Smooth muscle cell (in vitro differentiated cells): ENCODE results near the gene SKAP2. TPM values are rescaled to one million over a fixed set of nuclear protein-coding genes. Genes with fewer than 3 reads are reported as not detected.

ENCODE experiments used
- DNase-seq: peaks from one replicate; lab custom pipeline; 2025; ENCODE audit not compliant: unreplicated experiment; lab: John Stamatoyannopoulos, UW
- H2AFZ ChIP-seq: fragments of 200-600 bp; sonication (generic); 2 replicates; pipeline ENCODE4 v1.6.0; 2016; ENCODE audit warnings: antibody characterized with exemption, low read depth, mild to moderate bottlenecking
- H3F3A ChIP-seq: fragments of 200-600 bp; sonication (generic); 2 replicates; pipeline ENCODE4 v1.6.0; 2017; ENCODE audit warnings: antibody characterized with exemption, low read depth
- H3K27ac ChIP-seq: fragments of 200-600 bp; sonication (generic); 2 replicates; pipeline ENCODE4 v1.5.1; 2016; ENCODE audit warnings: low read depth, mild to moderate bottlenecking
- H3K27me3 ChIP-seq: fragments of 200-600 bp; sonication (generic); 2 replicates; pipeline ENCODE4 v1.6.1; 2016; ENCODE audit warnings: low read depth, mild to moderate bottlenecking
- H3K36me3 ChIP-seq: fragments of 200-600 bp; sonication (generic); 2 replicates; pipeline ENCODE4 v1.5.1; 2016; ENCODE audit warnings: low read depth
- H3K4me1 ChIP-seq: fragments of 200-600 bp; sonication (generic); 2 replicates; pipeline ENCODE4 v1.5.1; 2016; ENCODE audit warnings: low read depth
- H3K4me2 ChIP-seq: fragments of 200-600 bp; sonication (generic); 2 replicates; pipeline ENCODE4 v1.6.0; 2016; ENCODE audit warnings: mild to moderate bottlenecking
- H3K4me3 ChIP-seq: fragments of 200-600 bp; sonication (generic); 2 replicates; pipeline ENCODE4 v1.5.1; 2016; ENCODE audit warnings: mild to moderate bottlenecking
- H3K79me2 ChIP-seq: fragments of 200-600 bp; sonication (generic); 2 replicates; pipeline ENCODE4 v1.6.0; 2016; ENCODE audit warnings: low read depth, mild to moderate bottlenecking
- H3K9ac ChIP-seq: fragments of 200-600 bp; sonication (generic); 2 replicates; pipeline ENCODE4 v1.6.0; 2016; ENCODE audit warnings: low read depth
- H3K9me3 ChIP-seq: fragments of 200-600 bp; sonication (generic); replicated peaks from 2 replicates; pipeline ENCODE4 v1.5.1; 2016; ENCODE audit warnings: low read depth
- H4K20me1 ChIP-seq: fragments of 200-600 bp; sonication (generic); 2 replicates; pipeline ENCODE4 v1.6.0; 2016; ENCODE audit warnings: low read depth
- CTCF ChIP-seq: fragments of 200-600 bp; sonication (generic); IDR thresholded peaks from 2 replicates; pipeline ENCODE4 v1.5.1; 2017; ENCODE audit warnings: borderline replicate concordance, mild to moderate bottlenecking, antibody characterized with exemption; ENCODE audit not compliant: insufficient read depth, poor library complexity, severe bottlenecking
- WGBS: methylation state at CpG from one replicate; pipeline ENCODE4 v1.1.7; 2016; ENCODE audit warnings: low lambda C conversion rate; 5-methylcytosine and 5-hydroxymethylcytosine counted together
- polyA plus RNA-seq: library from polyadenylated mRNA; unstranded; fragments of >200 nt; fragmentation: Nextera tagmentation; extraction: Ambion mirVana; gene quantifications from 2 replicates; pipeline ENCODE4 v1.2.1, GENCODE V29; 2016
- total RNA-seq: library from RNA; depleted of rRNA; stranded (reverse); fragments of >200 nt; gene quantifications from 2 replicates; pipeline ENCODE4 v1.2.3, GENCODE V29; 2014

Gene SKAP2
- total and polyA plus RNA-seq, 2 experiments from 2014 or later: 7.7 to 14.8 TPM

DNA sequence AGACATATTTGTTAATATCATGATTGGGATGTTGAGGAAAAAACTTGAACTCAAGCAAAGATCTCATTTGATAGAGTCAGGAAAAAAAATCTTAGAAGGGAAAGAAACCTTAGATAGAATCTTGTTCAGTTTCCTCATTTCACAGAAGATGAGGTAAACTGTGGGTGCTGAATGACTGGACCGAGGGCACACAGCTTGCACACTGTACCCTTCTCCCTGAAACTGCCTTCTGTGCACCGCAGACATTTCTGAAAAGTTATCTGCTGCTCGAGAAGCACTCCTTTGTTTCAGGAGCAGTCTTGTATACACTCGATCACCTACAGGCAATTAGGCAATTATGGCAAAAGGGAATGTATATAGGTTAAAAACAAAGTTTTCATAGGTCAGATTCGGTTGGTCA lies 167.4 kb downstream of the SKAP2 start:
- no peaks in the 10 kb centered on the region for H3K9me3 ChIP-seq
- no peak overlapping the region for H3K4me3 ChIP-seq
- no peak overlapping the region for H3K27ac ChIP-seq
- H3K4me2 ChIP-seq: no peak overlapping the region
- no peak overlapping the region for H2AFZ ChIP-seq
- WGBS: 95% methylated on average over 5 of the region's 5 CpGs
- H3K9ac ChIP-seq: no peak overlapping the region
- H3K79me2 ChIP-seq: no peaks in the 10 kb centered on the region
- no peaks in the 10 kb centered on the region for H3F3A ChIP-seq
- DNase-seq: no peak
- H3K4me1 ChIP-seq: no peaks in the 10 kb centered on the region
- no peak for TF ChIP-seq CTCF
- H3K36me3 ChIP-seq: no peaks in the 10 kb centered on the region
- H3K27me3 ChIP-seq: peaks cover 5% of the 10 kb centered on the region
- H4K20me1 ChIP-seq: no peaks in the 10 kb centered on the region

- Histone ChIP-seq H3K36me3 (no peaks in the 10 kb centered on the region), H3F3A (no peaks in the 10 kb centered on the region), H3K9ac (no peak overlapping the region), H3K9me3 (no peaks in the 10 kb centered on the region), H2AFZ (no peak overlapping the region), H3K79me2 (no peaks in the 10 kb centered on the region), H3K27me3 (peaks cover 5% of the 10 kb centered on the region), H3K4me1 (no peaks in the 10 kb centered on the region), H3K4me3 (no peak overlapping the region), H3K27ac (no peak overlapping the region), H4K20me1 (no peaks in the 10 kb centered on the region), H3K4me2 (no peak overlapping the region)
- no peak for DNase-seq
- TF ChIP-seq CTCF: no peak
Observed at GRCh38 chr7:26696161-26696560, 168.2 kb downstream of the SKAP2 start.

DNA sequence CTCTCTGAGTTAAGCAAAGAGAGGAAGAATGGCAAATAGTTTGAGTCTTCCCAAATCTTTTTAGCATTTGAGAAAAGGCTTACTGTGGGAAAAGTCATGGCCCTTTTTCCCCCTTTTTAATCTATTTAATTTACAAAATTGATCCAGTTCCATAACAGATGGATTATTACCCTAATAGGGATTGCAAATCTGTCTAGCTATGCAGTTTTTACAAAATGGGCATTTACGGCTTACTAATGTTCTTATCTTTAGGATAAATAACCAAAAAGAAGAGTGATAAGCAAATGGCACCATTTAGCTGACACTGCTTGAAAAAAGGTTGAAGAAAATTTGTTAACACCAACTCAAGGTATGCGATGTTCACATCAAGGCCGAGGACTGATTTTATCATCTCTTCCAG lies 169.7 kb downstream of the SKAP2 start:
- Histone ChIP-seq H3F3A (no peaks in the 10 kb centered on the region), H3K27me3 (peaks cover 5% of the 10 kb centered on the region), H2AFZ (no peak overlapping the region), H3K9ac (no peak overlapping the region), H3K36me3 (no peaks in the 10 kb centered on the region), H3K9me3 (no peaks in the 10 kb centered on the region), H3K4me3 (no peak overlapping the region), H3K4me1 (no peaks in the 10 kb centered on the region), H3K79me2 (no peaks in the 10 kb centered on the region), H3K27ac (no peak overlapping the region), H4K20me1 (no peaks in the 10 kb centered on the region), H3K4me2 (no peak overlapping the region)
- no peak for TF ChIP-seq CTCF
- no peak for DNase-seq
- 89% methylated on average over 3 of the region's 3 CpGs for WGBS

GRCh38 chr7:26694141-26694540 lies 170.2 kb downstream of the SKAP2 start:
- no peaks in the 10 kb centered on the region for H3K79me2 ChIP-seq
- no peak for DNase-seq

More at GRCh38 chr7:26694141-26694540, 170.2 kb downstream of the SKAP2 start:
- Histone ChIP-seq H3K27me3 (peaks cover 5% of the 10 kb centered on the region), H4K20me1 (no peaks in the 10 kb centered on the region), H3F3A (no peaks in the 10 kb centered on the region), H3K9ac (no peak overlapping the region), H2AFZ (no peak overlapping the region), H3K9me3 (no peaks in the 10 kb centered on the region), H3K4me2 (no peak overlapping the region), H3K4me1 (no peaks in the 10 kb centered on the region), H3K27ac (no peak overlapping the region), H3K4me3 (no peak overlapping the region), H3K36me3 (no peaks in the 10 kb centered on the region)
- no peak for TF ChIP-seq CTCF
